Measurements from ENCODE around the gene NRL.
A peak's percentile ranks its signal among the peaks of the same experiment; 100 is the strongest.

- TF ChIP-seq SP1 (CRISPR knock-in tag; conservative IDR thresholded peaks at IDR 0.05) (peak; percentile 84; the same call in 1 of the 2 replicates), CTCF (IDR thresholded peaks at IDR 0.05) (no peak), MYBL2 (CRISPR knock-in tag; IDR thresholded peaks at IDR 0.05) (no peak), ZSCAN18 (CRISPR knock-in tag; IDR thresholded peaks at IDR 0.05) (no peak), FOXP4 (CRISPR knock-in tag; IDR thresholded peaks at IDR 0.05) (peak; percentile 25; the same call in 1 of the 2 replicates), ZBTB43 (CRISPR knock-in tag; IDR thresholded peaks at IDR 0.05) (0 out of 2 replicates have a peak, but pooled peaks have one; percentile 73), ETV6 (CRISPR knock-in tag; IDR thresholded peaks at IDR 0.05) (peak; percentile 61; the same call in 1 of the 2 replicates)
- TF ChIP-seq, protein P1, sequence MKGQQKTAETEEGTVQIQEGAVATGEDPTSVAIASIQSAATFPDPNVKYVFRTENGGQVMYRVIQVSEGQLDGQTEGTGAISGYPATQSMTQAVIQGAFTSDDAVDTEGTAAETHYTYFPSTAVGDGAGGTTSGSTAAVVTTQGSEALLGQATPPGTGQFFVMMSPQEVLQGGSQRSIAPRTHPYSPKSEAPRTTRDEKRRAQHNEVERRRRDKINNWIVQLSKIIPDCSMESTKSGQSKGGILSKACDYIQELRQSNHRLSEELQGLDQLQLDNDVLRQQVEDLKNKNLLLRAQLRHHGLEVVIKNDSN (CRISPR knock-in tag; IDR thresholded peaks at IDR 0.05): no peak
- TF ChIP-seq, protein P2, sequence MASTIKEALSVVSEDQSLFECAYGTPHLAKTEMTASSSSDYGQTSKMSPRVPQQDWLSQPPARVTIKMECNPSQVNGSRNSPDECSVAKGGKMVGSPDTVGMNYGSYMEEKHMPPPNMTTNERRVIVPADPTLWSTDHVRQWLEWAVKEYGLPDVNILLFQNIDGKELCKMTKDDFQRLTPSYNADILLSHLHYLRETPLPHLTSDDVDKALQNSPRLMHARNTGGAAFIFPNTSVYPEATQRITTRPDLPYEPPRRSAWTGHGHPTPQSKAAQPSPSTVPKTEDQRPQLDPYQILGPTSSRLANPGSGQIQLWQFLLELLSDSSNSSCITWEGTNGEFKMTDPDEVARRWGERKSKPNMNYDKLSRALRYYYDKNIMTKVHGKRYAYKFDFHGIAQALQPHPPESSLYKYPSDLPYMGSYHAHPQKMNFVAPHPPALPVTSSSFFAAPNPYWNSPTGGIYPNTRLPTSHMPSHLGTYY (CRISPR knock-in tag; IDR thresholded peaks at IDR 0.05): no peak
- TF ChIP-seq, protein P3, sequence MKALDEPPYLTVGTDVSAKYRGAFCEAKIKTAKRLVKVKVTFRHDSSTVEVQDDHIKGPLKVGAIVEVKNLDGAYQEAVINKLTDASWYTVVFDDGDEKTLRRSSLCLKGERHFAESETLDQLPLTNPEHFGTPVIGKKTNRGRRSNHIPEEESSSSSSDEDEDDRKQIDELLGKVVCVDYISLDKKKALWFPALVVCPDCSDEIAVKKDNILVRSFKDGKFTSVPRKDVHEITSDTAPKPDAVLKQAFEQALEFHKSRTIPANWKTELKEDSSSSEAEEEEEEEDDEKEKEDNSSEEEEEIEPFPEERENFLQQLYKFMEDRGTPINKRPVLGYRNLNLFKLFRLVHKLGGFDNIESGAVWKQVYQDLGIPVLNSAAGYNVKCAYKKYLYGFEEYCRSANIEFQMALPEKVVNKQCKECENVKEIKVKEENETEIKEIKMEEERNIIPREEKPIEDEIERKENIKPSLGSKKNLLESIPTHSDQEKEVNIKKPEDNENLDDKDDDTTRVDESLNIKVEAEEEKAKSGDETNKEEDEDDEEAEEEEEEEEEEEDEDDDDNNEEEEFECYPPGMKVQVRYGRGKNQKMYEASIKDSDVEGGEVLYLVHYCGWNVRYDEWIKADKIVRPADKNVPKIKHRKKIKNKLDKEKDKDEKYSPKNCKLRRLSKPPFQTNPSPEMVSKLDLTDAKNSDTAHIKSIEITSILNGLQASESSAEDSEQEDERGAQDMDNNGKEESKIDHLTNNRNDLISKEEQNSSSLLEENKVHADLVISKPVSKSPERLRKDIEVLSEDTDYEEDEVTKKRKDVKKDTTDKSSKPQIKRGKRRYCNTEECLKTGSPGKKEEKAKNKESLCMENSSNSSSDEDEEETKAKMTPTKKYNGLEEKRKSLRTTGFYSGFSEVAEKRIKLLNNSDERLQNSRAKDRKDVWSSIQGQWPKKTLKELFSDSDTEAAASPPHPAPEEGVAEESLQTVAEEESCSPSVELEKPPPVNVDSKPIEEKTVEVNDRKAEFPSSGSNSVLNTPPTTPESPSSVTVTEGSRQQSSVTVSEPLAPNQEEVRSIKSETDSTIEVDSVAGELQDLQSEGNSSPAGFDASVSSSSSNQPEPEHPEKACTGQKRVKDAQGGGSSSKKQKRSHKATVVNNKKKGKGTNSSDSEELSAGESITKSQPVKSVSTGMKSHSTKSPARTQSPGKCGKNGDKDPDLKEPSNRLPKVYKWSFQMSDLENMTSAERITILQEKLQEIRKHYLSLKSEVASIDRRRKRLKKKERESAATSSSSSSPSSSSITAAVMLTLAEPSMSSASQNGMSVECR (CRISPR knock-in tag; IDR thresholded peaks at IDR 0.05; ENCODE audit: borderline replicate concordance): no peak; the same call in 1 of the 2 replicates
Observed at GRCh38 chr14:24093901-24094840, 20.6 kb downstream of the NRL start, which contains the start of gene PCK2.
